ENCODE data around the gene TMEM150C.

GRCh38 chr4:82499738-82500434 lies 61.9 kb downstream of the TMEM150C start:
- TF ChIP-seq EZH2 (IDR thresholded peaks at IDR 0.05; ENCODE audit: low read length) = no peak
- no peak for TF ChIP-seq CTCF (optimal IDR thresholded peaks at IDR 0.05 in 1 of 3, IDR thresholded peaks at IDR 0.05 in 1 of 3, conservative IDR thresholded peaks at IDR 0.05 in 1 of 3; ENCODE audit: extremely low read depth in 1 of 3, insufficient read depth in 2 of 3, low read length in 3 of 3)
